Measurements from ENCODE around the gene ATG7.
"Not testable (repeated sequence)": the region's sequence is repeated elsewhere in the genome, so short reads cannot be mapped to it uniquely, and the experiment has no call there.

The ATG7 gene

DNA sequence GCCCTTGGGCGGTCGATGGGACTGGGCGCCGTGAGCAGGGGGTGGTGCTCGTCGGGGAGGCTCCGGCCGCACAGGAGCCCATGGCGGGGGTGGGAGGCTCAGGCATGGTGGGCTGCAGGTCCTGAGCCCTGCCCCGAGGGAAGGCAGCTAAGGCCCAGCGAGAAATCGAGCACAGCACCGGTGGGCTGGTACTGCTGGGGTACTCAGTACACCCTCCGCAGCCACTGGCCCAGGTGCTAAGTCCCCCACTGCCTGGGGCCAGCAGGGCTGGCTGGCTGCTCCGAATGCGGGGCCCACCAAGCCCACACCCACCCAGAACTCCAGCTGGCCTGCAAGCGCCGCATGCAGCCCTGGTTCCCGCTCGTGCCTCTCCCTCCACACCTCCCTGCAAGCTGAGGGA is 239.4 kb downstream of the ATG7 start:
- DNase-seq, result not testable (repeated sequence)

DNA sequence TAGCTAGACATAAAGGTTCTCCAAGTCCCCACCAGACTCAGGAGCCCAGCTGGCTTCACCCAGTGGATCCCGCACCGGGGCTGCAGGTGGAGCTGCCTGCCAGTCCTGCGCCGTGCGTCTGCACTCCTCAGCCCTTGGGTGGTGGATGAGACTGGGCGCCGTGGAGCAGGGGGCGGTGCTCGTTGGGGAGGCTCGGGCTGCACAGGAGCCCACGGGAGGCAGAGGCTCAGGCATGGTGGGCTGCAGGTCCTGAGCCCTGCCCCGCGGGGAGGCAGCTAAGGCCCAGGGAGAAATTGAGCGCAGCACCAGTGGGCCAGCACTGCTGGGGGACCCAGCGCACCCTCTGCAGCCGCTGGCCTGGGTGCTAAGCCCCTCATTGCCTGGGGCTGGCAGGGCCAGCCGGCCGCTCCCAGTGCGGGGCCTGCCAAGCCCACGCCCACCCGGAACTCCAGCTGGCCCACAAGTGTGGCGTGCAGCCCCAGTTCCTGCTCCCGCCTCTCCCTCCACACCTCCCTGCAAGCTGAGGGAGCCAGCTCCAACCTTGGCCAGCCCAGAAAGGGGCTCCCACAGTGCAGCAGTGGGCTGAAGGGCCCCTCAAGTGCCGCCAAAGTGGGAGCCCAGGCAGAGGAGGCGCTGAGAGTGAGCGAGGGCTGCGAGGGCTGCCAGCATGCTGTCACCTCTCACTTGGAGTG is 241.1 kb downstream of the ATG7 start:
- DNase-seq, result not testable (repeated sequence)

DNA sequence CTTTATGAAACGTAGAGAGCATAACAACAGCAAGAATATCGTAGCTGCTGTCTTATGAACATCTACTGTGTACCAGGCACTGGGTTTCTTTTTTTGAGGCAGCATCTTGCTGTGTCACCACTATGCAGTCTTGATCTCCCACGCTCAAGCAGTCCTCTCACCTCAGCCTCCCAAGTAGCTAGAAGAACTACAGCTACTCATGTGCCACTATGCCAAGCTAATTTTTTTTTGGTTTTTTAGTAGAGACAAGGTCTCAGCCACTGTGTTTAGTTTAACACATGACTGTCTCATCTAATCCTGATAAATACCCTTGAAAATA is 241.6 kb downstream of the ATG7 start:
- no peak for DNase-seq

DNA sequence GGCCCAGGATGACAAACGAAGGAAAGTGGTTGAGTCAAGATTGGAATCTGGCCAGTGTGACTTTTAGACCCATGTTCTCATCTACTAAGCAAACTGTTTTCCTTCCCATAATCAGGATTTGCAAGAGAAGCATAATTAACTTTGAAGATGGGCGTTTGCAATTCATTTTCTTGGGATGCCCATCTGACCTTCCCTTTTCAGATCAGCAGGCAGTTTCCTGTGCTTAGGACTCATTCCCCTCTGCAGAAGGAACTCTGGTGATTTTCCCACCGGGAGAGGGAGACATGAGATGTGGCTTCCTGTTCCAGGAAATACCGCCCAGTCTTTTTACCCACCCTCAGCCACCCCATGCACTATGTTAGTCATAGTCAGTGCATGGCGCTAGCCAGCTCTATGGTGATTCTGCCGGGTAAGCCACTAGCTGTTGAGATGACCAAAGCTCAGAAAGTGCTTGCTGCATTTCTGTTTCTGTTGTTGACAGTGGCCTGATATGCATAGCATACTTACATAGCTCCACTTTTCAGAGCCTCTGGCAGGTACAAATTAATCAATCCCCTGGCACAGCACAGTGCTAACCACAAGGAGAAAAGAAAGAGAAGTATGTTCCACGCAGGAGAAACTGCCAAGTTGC is 242.1 kb downstream of the ATG7 start:
- no peak for DNase-seq

DNA sequence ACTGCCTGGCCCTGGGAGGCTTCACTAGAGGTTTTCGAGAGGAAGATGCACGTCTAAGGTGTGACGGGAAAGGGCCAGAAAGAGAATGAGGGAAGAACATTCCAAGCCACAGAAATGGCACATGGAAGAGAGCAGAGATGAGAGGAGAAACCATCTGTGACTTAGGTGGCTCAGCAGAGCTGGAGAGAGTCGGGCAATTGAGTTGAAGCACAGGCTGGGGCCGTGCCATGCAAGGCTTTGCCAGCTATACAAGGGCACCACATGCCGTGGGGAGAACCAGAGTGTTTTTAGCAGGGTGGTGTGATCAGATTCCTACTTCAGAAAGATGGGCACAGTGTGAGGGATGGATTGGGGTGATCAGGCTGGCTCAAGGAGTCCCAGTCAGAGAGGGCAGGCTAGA is 245.4 kb downstream of the ATG7 start:
- no peak for DNase-seq

DNA sequence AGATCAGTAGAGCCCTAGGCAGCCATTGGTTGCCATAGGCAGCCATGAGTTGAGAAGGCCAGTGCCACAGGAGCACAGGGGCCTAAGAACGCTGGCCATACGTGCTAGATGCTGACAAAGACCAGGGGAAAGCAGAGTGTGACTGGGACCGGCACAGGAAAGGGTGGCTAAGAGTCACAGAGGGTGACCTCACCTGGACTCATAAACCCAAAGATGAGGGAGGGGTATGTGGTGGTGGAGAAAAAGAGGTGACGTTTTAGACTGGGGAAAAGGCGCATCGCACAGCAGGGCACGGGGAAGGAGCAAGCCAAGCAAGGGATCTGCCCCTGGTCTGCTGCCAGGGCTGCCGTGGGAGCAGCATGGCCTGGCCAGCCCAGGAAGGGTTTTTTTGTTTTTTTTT is 249.0 kb downstream of the ATG7 start:
- DNase-seq, result no peak

DNA sequence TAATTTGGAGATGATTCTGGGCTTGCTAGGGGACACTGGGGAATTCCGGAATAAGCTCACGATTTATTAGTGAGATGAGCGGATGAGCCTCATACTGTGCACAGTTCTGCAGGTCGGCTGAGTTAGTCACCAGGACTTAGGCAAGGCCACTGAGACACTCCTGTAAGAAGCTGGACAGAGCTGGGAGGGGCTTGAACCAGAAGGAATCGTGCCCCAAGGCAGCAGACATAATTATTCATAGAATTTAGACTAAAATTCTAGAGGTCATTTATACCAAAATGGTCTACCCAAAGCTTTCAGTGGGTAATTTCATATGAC is 250.2 kb downstream of the ATG7 start:
- DNase-seq, result no peak

DNA sequence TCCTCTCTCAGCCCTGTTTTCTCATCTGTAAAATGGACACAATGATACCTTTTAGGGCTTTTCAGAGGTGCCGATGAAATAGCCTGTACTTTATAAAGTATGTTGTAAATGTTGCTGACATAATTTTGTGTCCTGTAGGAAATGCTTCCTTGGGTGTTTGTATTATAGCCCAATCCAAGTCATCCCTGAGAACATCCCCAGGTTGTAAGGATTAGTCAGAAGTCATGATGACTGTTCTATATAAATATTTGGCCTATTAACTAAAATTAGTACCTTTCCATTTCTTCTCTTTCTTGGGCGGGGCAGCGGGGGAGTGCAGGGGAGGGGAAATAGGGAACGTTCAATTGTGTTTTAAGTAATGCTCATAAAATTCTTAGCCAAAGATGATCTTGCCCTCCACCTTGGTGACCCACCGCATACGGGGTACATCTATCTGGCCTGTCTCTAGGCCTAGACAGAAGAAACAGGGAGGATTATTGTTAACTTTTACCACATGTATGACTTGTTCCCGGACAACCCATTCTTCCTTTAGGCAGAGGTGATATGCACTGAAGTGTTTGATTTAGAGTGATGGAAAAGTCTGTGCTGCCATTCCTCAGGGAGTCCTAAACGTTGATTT is 250.9 kb downstream of the ATG7 start:
- no peak for DNase-seq

DNA sequence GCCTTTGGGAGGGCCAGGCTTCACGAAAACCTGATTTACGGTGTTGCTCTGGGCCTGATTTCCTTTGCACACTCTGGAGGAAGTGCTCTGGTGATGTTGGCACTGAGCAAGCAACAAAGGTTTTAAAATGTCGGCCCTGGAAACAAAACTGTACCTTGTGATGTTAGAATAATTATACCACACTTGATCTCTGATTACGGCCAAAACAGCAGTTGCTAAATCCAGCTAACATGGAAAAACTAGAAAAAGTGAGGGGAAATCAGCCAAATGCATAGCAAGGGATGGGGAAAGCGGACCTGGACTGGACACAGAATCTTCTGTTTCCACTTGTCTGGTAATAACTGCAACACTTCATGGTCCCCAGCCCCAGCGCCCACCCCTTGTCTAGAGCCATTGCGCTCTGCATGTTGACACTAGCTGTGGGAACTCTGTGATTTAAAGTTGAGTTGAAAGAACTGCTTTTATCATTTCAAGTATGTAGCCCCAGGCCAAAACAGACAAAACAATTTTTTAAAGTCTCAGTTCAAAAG is 251.4 kb downstream of the ATG7 start:
- no peak for DNase-seq

DNA sequence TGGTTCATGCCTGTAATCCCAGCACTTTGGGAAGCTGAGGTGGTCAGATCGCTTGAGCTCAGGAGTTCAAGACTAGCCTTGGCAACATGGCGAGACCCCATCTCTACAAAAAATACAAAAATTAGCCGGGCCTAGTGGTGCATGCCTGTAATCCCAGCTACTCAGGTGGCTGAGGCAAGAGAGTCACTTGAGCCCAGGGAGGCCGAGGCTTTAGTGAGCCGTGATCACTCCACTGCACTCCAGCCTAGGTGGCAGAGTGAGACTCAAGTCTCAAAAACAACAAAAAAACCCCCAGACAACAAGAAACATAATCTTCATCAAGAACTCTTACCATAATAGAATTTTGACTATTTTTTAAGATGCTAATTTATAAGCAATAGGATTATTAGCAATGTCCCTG is 253.9 kb downstream of the ATG7 start:
- not testable (repeated sequence) for DNase-seq

DNA sequence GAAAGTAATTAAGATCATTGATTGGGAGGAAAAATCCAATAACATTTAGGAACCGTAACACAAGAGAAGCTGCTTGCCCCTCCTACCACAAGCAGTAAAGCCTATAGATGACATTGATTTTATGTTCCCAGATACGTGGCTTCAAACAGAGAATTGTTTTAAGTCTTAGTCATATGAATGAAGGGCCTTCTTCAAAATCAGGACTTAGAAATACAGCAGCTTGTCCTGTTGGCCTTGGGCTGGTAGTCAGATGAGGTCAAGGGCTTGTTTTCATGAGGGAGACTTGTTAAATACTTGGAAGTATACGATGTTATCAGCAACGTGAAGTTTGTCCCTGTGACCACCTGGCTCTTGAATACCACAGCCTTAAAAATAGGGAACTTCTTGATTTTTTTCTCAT is 257.1 kb downstream of the ATG7 start:
- no peak for DNase-seq

DNA sequence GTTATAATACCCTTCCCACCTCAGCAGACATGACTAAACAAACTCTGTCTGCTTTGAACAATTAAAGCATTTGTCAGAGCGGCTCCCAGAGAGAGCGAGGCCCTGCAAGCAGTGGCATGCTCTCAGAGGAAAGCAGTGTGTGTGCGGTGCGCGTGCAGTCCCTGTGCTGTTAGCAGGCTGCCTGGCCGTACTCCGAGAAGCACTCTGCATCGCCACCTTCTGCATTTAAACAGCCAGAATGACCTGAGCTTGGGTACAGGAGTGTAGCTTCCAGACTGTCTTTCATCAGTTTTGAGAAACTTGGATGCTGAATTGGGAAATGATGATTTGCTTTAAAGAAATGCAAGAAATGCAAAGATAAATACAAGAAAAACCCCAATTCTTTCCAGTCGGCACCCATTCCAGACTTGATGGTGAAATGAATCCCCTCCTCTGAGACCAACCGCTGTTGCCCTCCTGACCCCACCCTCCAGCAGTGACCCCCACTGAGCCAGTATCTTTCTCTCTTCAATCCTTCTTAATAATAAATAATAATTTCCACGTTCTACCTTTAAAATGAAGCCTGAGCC is 258.0 kb downstream of the ATG7 start:
- no peak for DNase-seq

DNA sequence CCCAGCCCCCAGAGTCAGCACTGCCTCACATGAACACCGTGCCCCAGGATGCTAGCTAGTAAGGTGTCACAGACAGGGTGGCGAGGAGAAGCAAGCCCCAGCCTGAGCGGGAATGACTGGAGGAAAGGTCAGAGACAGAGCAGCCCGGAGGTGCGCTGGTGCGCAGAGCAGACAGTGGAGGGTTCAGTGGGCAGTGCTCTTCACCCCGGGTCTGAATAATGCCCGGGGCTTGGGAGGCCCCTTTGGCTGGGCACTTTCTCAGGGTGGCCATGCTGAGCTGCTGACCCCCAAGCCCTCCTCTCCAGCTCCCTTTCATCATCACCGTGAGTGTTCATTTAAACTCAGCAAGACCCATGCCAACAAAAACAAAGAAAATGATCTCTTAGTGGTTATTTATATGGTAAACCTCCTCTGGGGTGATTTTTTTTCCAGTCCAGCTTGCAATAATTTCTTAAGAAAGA is 260.8 kb downstream of the ATG7 start:
- DNase-seq, result no peak

DNA sequence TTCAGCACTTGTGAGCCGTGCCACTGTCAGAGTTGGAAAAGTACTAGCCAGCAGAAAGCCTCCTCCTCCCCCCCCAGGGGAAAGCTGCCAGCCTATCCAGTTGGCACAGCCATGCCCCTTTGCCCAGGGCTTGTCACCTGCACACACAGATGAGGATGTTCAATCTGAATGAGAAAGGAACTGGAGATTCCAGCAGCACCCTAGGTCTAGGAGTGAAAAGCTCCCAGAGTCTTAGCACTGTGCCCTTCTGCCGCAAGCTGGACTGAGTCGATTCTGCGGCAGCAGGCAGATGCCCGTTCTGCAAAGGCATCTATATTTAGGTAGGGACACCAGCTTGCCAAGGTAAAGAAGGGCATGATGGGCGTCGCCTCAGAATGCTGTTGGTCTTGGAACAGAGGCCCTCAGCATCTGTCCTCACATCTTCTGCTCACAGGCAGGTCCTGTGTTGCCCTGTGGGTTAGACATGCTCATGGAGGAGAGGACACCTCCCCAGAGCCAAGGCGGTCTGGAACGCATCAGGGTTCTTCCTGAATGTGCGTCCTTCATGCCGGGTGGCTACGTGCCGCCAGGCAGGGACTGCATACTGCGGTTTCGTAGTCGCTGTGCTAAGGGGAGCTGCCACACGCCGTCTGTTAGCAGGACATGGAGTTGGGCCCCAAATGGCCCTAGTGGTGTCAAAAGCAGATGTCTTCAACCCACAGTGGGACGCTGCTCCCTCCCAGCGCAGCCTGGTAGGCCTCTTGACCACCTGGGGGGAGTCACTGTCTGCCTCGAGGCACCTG is 262.0 kb downstream of the ATG7 start:
- no peak for DNase-seq

DNA sequence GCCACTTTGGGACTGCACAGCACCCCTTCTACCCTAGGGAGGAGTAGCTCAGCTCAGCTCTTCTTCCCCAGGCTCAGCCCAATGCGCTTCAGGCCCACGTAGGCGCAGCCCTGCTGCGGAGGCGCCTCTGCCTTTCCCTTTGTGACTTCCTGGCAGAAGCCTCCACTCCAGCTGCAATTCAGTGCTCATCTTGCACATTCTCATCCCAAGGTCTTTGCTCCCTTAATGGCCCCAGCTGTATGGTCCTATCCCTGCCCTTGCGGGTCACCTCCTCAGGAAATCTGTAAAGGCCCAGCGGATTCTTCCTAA is 262.6 kb downstream of the ATG7 start:
- DNase-seq, result no peak

DNA sequence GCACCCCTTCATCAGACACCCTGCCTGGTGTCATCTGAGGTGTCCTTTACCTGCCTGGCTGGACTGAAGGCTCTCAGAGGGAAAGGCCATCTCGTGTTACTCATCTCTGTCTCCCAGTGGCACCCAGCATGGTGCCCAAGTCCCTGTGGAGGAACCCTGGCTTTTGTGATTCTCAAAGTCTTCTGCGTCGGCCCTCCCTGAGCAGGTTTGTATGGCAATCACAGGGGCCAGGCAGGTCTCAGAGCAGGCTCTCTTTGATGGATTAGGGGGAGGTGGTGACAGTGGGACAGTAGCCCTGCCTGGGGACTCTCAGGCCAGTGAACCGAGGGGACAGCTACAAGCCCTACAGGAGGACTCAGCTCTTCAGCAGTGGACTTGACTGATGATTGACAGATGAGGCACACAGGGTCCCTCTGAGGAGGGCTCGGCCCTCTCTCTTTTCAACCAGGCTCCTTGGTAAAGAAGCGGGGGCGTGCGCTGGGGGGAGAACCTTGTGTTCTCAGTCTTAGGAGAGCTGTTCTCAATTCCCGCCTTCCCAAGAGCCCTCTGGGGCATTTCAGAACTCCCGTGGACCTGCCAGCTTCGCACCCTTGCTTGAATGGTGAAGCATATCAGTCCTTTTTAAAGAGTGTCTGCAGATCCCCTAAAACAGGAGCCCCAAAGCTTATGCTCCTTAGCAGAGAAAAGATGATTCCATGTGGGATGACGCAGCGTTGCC is 263.2 kb downstream of the ATG7 start:
- DNase-seq, result no peak

DNA sequence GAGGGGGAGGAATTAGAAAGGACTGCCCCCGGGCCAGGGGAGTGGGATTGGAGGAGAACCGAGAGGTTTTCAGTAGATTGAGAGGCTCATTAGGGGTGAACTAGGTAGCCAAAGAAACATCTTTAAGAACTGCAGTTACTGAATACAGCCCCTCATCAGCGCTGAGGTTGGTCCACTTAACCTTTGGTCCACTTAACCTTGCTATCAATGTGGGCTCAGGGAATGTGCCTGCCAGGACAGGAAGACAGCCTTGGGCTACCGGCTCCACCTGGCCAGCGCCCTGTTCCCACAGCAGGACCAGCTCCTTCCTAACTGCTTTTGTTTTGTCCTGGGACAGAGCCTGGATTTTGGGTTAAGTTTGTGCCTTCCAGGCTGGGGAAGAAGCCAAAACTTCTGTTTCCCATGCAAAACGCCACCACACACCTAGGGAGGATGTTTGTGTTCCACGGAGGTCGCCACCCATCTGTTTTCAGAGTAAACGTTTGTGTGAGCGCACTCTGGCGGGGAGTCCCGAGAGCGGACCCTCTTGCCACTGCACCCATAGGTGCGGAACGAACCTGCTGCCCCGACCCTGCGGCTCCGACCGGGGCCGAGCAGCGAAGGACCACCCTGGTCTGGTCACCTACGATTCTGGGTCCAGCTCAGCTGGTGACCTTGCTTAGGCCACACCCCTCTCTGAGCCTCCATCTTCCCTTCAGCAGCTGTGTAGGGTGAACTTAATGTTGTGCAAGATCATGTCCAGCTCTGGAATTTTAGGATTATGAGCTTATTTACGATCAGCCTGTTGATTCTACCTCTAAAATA is 264.1 kb downstream of the ATG7 start:
- DNase-seq, result no peak

DNA sequence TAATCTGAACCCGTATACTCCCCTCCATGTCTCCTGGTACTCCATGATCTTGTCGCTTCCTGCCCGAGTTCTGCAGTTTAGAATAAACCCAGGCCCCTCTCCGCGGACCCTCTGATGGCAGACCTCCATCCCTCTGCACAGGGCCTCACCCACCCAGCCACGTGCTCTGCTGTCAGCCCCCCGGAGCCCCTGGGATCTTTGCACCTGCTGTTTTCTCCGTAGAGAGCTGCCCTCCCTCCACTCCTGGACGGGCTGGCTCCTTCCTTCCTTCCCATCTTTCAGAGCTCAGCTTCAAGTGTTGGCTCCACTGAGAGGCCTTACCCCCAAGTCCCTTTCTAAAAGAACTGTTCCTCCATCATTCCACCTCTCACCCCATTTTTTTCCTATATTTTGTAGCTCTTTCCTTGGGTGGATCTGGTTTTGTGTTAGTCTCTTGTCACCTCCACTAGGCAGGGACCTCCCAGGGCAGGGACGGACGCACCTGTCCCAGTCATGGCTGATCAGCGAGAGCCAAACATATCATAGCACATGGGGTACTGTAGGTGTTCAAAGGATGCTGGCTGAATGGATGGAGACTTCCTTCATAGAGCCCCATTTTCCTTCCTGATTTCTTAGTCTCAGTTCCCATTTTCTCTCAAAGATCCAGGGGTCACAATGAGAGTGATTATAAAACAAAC is 264.9 kb downstream of the ATG7 start:
- no peak for DNase-seq

DNA sequence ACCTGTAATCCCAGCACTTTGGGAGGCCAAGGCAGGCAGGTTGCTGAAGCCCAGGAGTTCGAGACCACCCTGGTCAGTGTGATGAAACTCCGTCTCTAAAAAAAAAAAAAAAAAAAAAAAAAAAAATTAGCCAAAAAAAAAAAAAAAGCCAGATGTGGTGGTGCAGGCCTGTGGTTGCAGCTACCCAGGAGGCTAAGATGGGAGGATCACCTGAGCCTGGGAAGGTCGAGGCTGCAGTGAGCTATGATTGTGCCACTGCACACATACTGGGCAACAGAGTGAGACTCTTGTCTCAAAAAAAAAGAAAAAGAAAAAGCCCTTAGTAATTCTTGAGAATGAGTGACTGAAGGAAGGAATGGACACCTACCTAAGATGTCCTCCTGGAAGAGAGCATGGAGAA is 266.4 kb downstream of the ATG7 start:
- no peak for DNase-seq

DNA sequence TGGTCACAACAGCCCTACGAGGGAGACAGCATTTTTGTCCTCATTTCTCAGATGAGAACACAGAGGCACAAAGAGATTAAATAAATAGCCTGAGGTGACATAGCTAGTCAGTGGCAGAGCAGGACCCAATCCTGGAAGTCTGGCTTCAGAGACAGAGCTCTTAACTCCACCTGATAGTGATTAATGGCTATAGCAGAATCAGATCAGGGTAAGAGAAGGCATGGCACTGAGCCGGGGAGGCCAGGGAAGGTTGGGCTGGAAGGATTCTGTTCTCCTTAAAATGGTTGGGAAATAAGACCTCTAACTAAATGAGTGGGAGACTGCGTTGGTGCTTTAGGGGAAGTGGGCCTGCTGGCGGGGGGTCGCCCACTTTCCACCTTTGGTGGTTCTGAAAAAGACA is 267.0 kb downstream of the ATG7 start:
- DNase-seq, result no peak

DNA sequence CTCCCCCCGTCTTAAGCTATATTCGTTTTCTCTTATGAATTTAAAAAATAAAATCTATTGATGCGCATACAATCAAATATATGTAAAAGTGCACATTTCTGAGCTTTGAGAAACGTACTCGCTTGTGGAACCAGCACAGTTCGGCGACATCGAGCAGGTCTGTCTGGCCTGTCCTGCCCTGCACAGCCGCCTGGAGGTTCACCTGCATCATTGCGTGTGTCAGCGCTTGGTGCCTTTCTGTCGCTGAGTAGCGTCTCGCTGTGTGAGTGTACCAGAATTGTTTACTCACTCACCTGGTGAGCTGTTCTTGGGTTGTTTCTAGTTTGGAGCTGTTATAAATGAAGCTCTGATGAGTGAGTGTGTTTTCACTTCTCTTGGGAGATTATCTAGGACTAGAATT is 267.5 kb downstream of the ATG7 start:
- no peak for DNase-seq
